Erythroblast (primary cell): ENCODE measurements around the gene STRN4.

ENCODE experiments used
- GATA1 ChIP-seq: IDR thresholded peaks from 2 replicates; pipeline ENCODE4 v1.6.1; 2011; ENCODE audit warnings: low read depth, mild to moderate bottlenecking, control low read depth, low read length, moderate library complexity
- POLR2A ChIP-seq: IDR thresholded peaks from 2 replicates; pipeline ENCODE4 v1.6.1; 2011; ENCODE audit warnings: mild to moderate bottlenecking, low read length

GRCh38 chr19:46718157-46718933, 27.9 kb downstream of the STRN4 start:
- TF ChIP-seq POLR2A (no peak), GATA1 (no peak)
